Cerebellar nuclear complex (tissue), 1 donor: ENCODE data around the gene COL6A1.

Experiments used
- DNase-seq, 2 experiments: peaks; one replicate each; lab custom pipeline; 2025; lab: John Stamatoyannopoulos, UW

The COL6A1 gene

GRCh38 chr21:46007492-46007868, 25.9 kb downstream of the COL6A1 start:
- DNase-seq = no peak

GRCh38 chr21:46008893-46009621, 27.5 kb downstream of the COL6A1 start:
- no peak for DNase-seq

DNA sequence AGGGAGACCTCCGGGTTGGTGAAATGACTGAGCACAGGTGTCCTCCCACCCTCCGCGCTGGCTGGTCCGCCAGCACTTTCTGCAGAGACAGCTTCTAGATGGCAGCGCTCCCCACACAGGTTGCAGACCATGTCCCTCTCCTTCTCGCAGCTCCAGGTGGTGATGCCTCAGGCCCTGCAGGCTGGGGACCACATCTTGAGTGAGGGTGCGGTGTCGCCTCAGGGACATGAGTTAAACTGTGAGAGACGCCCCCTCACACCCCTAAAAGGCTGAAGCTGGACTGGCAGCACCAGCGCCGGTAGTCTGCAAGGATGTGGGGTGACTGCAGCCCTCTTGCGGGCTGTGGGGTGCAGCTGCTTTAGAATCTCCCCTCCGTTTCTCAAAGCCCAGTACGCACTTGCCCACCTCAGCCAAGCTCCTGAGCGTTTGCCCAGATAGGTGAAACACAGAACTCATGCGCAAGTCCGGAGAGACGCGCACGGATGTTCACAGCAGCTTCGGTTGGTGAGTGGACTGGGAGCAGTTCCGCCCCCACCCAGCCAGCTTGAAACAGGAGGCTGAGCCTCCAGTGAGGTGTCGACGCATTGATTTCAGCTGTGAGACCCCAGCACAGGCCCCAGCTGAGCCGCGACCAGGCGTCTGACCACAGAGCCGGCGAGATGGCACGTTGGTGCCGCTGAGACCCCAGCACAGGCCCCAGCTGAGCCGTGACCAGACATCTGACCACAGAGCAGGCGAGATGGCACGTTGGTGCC, 28.6 kb downstream of the COL6A1 start:
- no peak for DNase-seq

DNA sequence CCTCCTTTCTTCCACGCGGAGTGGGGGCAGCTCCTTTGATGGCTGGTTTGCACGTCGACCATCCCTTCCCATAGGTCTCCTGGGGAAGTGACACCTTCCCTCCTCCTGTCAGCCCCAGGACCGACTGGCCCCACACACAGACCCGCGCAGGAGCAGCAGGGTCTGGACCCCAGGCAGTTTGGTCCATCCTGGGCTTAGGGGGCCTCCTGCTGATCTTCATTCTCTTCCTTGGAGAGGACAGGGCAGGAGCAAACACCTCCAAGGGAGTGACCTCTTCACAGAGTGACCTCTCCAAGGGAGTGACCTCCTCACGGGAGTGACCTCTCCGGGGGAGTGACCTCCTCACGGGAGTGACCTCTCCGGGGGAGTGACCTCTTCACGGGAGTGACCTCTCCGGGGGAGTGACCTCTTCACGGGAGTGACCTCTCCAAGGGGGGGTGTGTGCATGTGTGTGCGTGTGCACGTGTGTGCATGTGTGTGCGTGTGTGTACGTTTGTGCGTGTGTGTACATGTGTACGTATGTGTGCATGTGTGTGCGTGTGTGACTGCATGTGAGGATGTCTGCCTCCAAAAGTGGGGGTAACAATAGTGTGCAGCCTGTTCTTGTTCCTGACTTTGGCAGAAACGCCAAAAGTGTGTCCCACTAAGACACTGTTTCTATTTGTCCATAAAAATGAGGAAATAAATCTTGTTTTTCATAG, 29.8 kb downstream of the COL6A1 start:
- DNase-seq = no peak

GRCh38 chr21:46012154-46012553, 30.6 kb downstream of the COL6A1 start:
- no peak for DNase-seq

GRCh38 chr21:46014828-46015227, 33.3 kb downstream of the COL6A1 start:
- DNase-seq = no peak

DNA sequence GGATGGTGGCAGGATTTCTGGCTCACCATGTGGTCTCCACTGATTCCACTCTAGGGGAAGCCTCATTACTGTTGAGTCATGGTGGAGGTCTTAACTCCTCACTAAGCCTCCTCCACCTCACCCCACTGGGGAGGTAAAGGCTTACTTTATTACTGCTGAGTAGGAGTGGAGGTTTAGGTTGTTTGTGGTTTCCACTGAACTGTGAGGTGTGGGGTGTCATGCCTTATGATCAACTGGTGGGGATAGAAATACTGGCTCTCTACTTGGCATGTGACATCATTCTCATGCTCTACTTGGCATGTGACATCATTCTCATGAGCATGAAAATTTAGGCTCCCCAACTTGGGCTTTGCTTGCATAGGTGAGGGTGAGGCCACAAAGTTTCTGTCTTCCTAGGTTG, 35.6 kb downstream of the COL6A1 start:
- DNase-seq = no peak

DNA sequence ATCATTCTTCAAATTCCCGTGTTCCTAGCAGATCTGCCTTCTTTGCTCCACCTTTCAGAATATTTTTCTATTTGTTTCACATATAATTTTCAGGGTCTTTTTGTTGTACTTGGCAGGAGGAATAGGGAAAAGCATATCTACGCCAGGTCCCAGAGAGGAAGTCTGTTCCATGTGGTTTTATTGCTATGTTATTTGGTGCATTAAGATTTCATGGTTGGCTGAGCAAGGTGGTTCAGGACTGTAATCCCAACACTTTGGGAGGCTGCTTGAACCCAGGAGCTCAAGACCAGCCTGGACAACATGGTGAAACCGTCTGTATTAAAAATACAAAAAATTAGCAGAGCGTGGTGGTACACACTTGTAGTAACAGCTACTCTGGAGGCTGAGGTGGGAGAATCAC, 36.1 kb downstream of the COL6A1 start:
- no peak for DNase-seq

- DNase-seq = no peak
Observed at GRCh38 chr21:46018615-46019014, 37.0 kb downstream of the COL6A1 start.

- no peak for DNase-seq
Observed at GRCh38 chr21:46020581-46020980, 39.0 kb downstream of the COL6A1 start.

GRCh38 chr21:46021398-46021797, 39.8 kb downstream of the COL6A1 start:
- DNase-seq = no peak

DNA sequence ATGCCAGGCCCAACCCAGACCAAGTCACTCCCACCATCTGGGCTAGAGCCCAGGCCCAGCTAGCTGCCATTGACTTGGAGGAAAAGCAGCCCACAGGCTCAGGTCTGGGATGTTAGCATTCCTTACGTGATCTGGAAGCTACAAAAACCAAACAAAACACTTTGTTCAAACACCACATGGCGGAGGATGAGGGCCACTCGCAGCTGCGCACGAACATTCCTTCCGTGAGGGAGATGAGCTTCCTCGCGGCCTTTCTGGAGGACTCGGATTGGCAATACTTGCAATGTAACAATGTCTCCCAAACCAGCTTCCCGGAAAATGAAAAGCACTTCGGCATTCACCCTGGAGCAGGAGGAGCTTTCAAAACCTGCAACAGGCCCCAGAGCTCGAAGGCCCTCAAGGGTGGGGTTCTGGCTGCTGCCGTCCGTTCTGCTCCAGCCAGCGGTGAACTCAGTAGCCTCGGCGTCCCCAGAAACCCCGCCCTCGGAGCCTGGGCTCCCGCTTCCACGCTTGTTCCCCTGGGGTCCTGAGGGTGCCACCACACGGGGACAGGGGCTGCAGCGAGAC, 40.5 kb downstream of the COL6A1 start:
- no peak for DNase-seq

- no peak for DNase-seq
Observed at GRCh38 chr21:46022551-46023525, 41.3 kb downstream of the COL6A1 start.

DNA sequence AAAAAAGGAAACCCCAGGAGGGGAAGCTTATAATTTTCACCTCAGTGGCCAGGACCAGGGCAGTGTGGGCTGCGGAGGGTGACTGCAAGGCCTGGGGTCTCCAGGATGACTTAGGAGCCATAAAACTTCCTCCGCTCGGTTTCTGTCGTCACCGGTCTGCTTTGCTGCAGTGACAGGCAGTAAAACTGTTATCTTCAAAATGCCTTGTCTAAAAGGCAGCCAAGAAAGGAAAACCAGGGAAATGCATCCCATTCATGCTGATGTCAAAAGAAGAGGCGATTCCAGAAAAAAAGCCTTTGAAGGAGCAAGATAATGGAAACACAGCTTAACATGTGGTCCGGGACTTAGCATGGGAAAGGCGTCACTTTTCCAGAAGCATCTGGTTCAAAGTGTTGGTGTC, 42.0 kb downstream of the COL6A1 start:
- DNase-seq = no peak

DNA sequence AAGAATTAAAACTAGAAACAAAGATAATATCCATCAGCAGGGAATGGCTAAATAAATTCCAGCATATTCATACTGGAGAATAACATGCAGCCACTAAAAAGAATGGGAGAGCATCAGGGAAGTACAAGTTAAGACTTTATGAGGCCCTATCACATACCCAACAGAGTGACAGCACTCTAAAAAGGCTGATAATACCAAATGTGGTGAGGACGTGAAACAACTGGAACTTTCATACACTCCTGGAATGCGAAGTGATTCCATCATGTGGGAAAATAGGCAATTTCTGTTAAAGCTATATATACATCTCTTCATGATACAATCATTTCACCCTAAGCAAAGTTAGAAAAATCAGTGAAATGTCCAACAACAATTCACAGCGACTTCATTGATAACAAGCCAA, 42.6 kb downstream of the COL6A1 start:
- DNase-seq = no peak

GRCh38 chr21:46025113-46025770, 43.7 kb downstream of the COL6A1 start:
- no peak for DNase-seq

DNA sequence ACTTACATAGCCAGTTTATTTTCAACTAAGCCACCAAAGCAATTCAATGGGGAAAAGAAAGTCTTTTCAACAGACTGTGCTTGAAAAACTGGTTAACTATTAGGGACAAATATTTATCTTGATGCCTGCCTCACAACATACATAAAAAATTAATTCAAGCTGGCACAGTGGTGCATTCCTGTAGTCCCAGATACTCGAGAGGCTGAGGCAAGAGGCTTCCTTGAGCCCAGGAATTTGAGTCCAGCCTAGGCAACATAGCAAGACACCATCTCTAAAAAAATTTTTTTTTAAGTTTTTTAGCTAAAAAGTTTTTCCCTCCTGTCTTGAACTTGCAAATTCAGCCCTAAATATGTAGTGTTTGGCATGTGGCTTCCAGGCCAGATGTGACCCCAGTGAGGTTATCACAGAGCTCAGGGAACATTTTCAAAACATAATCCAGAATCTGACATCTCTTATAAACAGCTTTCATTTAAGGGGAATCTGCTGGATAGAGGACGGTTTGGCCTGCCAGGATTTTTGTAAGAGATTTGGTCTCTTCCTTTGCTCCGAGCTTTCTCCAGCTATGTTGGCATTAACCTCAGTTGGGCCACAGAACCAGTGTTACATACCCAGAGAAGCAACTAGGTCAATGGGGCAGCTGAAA, 46.4 kb downstream of the COL6A1 start:
- DNase-seq = no peak

DNA sequence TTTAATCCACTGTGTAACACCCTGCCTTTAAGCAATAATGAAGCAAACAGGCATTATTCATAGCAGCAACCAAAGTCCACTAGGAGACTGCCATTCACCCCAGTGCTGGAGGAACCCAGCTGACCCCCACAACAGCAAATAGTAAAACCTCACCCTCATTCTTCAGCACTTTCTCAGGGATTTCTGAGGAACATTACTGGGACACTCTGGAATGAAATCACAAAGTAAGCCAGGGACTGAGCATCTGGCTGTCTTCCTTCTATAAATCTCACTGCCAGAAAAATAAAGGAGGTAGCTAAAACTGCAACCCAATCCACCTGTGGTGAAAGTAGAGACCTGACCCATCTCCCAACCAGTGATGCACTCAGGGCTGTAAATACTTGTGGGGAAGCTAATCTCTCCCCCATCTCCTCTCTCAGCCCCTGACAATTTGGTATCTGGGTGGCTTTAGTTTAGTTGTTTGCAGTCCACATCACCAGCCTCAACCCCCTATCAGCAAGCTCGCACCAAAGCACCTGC, 47.1 kb downstream of the COL6A1 start:
- DNase-seq = no peak

GRCh38 chr21:46029186-46029924, 47.8 kb downstream of the COL6A1 start:
- no peak for DNase-seq
